Keratinocyte (primary cell): ENCODE data around the gene CFAP100. TPM values are rescaled to one million over a fixed set of nuclear protein-coding genes. Genes with fewer than 3 reads are reported as not detected.

ENCODE experiments used
- DNase-seq: peaks from one replicate; pipeline ENCODE4 v3.0.0-alpha.2; 2011; ENCODE audit warnings: low read depth, missing footprints, low spot score
- FAIRE-seq: peaks from 2 replicates; lab custom pipeline; 2011; peaks lifted over from hg19 to GRCh38; lab: Jason Lieb, UNC
- H2AFZ ChIP-seq: 2 replicates; pipeline ENCODE4 v1.6.0; 2012; ENCODE audit warnings: low read length, control low read depth, inconsistent platforms; ENCODE audit not compliant: control insufficient read depth
- H3K27ac ChIP-seq: 2 replicates; pipeline ENCODE4 v1.5.1; 2011; ENCODE audit warnings: low read length; ENCODE audit not compliant: control insufficient read depth, insufficient read depth
- H3K27me3 ChIP-seq: 3 replicates; pipeline ENCODE4 v1.6.0; 2011; ENCODE audit warnings: low read length; ENCODE audit not compliant: control insufficient read depth, insufficient read depth; ENCODE audit errors: extremely low read depth
- H3K36me3 ChIP-seq, 2 experiments: 2 replicates in 1 of 2; 3 replicates in 1 of 2; pipeline ENCODE4 v1.5.1; 2011; ENCODE audit warnings: low read length in 2 of 2, mild to moderate bottlenecking in 1 of 2; ENCODE audit not compliant: control insufficient read depth in 2 of 2, insufficient read depth in 2 of 2; ENCODE audit errors: extremely low read depth in 1 of 2
- H3K4me1 ChIP-seq: 3 replicates; pipeline ENCODE4 v1.5.1; 2011; ENCODE audit warnings: low read length; ENCODE audit not compliant: control insufficient read depth, insufficient read depth; ENCODE audit errors: extremely low read depth
- H3K4me2 ChIP-seq: 3 replicates; pipeline ENCODE4 v1.6.0; 2011; ENCODE audit warnings: low read depth, low read length; ENCODE audit not compliant: control insufficient read depth, insufficient read depth; ENCODE audit errors: extremely low read depth
- H3K4me3 ChIP-seq, 3 experiments: fragments of 200-600 bp in 1 of 3; sonication (generic) in 1 of 3; 2 replicates in 2 of 3; 3 replicates in 1 of 3; pipeline ENCODE4 v1.5.1; 2011 to 2016; ENCODE audit warnings: low read length in 3 of 3, mild to moderate bottlenecking in 3 of 3, control low read depth in 2 of 3, inconsistent platforms in 1 of 3, low read depth in 1 of 3, mixed read lengths in 1 of 3, mixed run types in 1 of 3, moderate library complexity in 1 of 3; ENCODE audit not compliant: control insufficient read depth in 2 of 3, insufficient read depth in 2 of 3; ENCODE audit errors: extremely low read depth in 1 of 3
- H3K79me2 ChIP-seq: 2 replicates; pipeline ENCODE4 v1.6.0; 2012; ENCODE audit warnings: low read length; ENCODE audit not compliant: control insufficient read depth, insufficient read depth
- H3K9ac ChIP-seq: 3 replicates; pipeline ENCODE4 v1.6.0; 2011; ENCODE audit warnings: low read length; ENCODE audit not compliant: control insufficient read depth, insufficient read depth; ENCODE audit errors: extremely low read depth
- H3K9me1 ChIP-seq: 3 replicates; pipeline ENCODE4 v1.6.0; 2011; ENCODE audit warnings: low read length; ENCODE audit not compliant: control insufficient read depth, insufficient read depth; ENCODE audit errors: extremely low read depth
- H3K9me3 ChIP-seq: 2 replicates; pipeline ENCODE4 v1.5.1; 2012; ENCODE audit warnings: low read depth, low read length; ENCODE audit not compliant: control insufficient read depth
- H4K20me1 ChIP-seq: 3 replicates; pipeline ENCODE4 v1.6.0; 2011; ENCODE audit warnings: low read length; ENCODE audit not compliant: control insufficient read depth, insufficient read depth; ENCODE audit errors: extremely low read depth
- CTCF ChIP-seq, 3 experiments: IDR thresholded peaks in 1 of 3; conservative IDR thresholded peaks in 1 of 3; optimal IDR thresholded peaks in 1 of 3; 2 replicates in 2 of 3; 3 replicates in 1 of 3; pipeline versions ENCODE3 to v1.5.1; 2011; ENCODE audit warnings: low read length in 3 of 3, mild to moderate bottlenecking in 3 of 3, moderate library complexity in 2 of 3, control low read depth in 1 of 3, inconsistent platforms in 1 of 3; ENCODE audit not compliant: insufficient read depth in 2 of 3; ENCODE audit errors: extremely low read depth in 1 of 3
- EZH2 ChIP-seq: IDR thresholded peaks from one replicate; pipeline ENCODE4 v1.6.1; 2012; ENCODE audit warnings: inconsistent platforms, mild to moderate bottlenecking, low read length, moderate library complexity
- dilution Hi-C: fragments of 300-500 bp; cut with MboI; formaldehyde crosslinking; loops from one replicate; pipeline ENCODE4 v1.7.0; 2020; ENCODE audit warnings: low sequenced_read_pairs; ENCODE audit not compliant: extremely low pct_ligation_motif_present
- polyA plus RNA-seq, 5 experiments: library from polyadenylated mRNA; depleted of rRNA in 3 of 5; stranded (reverse) in 3 of 5; stranded (forward) in 1 of 5; unstranded in 1 of 5; fragments of >200 nt; gene quantifications; 1 replicate in 1 of 5; 2 replicates in 3 of 5; 3 replicates in 1 of 5; pipeline versions ENCODE4 v1.2.1 to v1.2.3, GENCODE V29; 2011 to 2012; ENCODE audit warnings: missing spikeins in 2 of 5, low read depth in 1 of 5, low replicate concordance in 1 of 5

Gene CFAP100
- polyA plus RNA-seq, 1 donor (not counting 4 experiments of a cell fraction or from before 2014, with no cell fraction given), result not detected

- H2AFZ ChIP-seq, result no peak overlapping the region
- H3K9me3 ChIP-seq, result no peaks in the 10 kb centered on the region
- no peak overlapping the region for H3K4me2 ChIP-seq
- H3K9me1 ChIP-seq, result no peaks in the 10 kb centered on the region
- H3K27ac ChIP-seq, result no peak overlapping the region
- FAIRE-seq, result no peak
- H3K36me3 ChIP-seq, result peaks cover 5 to 17% of the 10 kb centered on the region in 2 experiments
- dilution Hi-C loops, result no loop called here
- H3K4me1 ChIP-seq, result no peaks in the 10 kb centered on the region
- H4K20me1 ChIP-seq, result no peaks in the 10 kb centered on the region
- H3K9ac ChIP-seq, result no peak overlapping the region
- no peak overlapping the region for H3K4me3 ChIP-seq
- TF ChIP-seq CTCF (optimal IDR thresholded peaks at IDR 0.05 in 1 of 3, IDR thresholded peaks at IDR 0.05 in 1 of 3, conservative IDR thresholded peaks at IDR 0.05 in 1 of 3; ENCODE audit: extremely low read depth in 1 of 3, insufficient read depth in 2 of 3, low read length in 3 of 3) (no peak), EZH2 (no peak)
- no peaks in the 10 kb centered on the region for H3K27me3 ChIP-seq
- no peaks in the 10 kb centered on the region for H3K79me2 ChIP-seq
- DNase-seq, result no peak
Measured at GRCh38 chr3:126438746-126439145, 44.0 kb downstream of the CFAP100 start.

GRCh38 chr3:126439346-126439967, 44.7 kb downstream of the CFAP100 start:
- dilution Hi-C loops, result no loop called here
- Histone ChIP-seq H4K20me1 (no peaks in the 10 kb centered on the region), H3K9ac (no peak overlapping the region), H3K4me3 (no peak overlapping the region), H3K9me1 (no peaks in the 10 kb centered on the region), H3K79me2 (no peaks in the 10 kb centered on the region), H3K4me2 (no peak overlapping the region), H2AFZ (no peak overlapping the region), H3K4me1 (no peaks in the 10 kb centered on the region), H3K27ac (no peak overlapping the region), H3K27me3 (no peaks in the 10 kb centered on the region), H3K36me3 (peaks cover 5 to 17% of the 10 kb centered on the region in 2 experiments), H3K9me3 (no peaks in the 10 kb centered on the region)
- TF ChIP-seq EZH2 (no peak), CTCF (optimal IDR thresholded peaks at IDR 0.05 in 1 of 3, IDR thresholded peaks at IDR 0.05 in 1 of 3, conservative IDR thresholded peaks at IDR 0.05 in 1 of 3; ENCODE audit: extremely low read depth in 1 of 3, insufficient read depth in 2 of 3, low read length in 3 of 3) (no peak)
- no peak for FAIRE-seq
- DNase-seq, result no peak
